GM06990 (cell line): ENCODE data around the gene MPPED1.

ENCODE experiments used
- DNase-seq: peaks from one replicate; pipeline ENCODE4 v3.0.0-alpha.2; 2011; ENCODE audit not compliant: insufficient read length; ENCODE audit errors: extremely low read depth
- H3K27me3 ChIP-seq: replicated peaks from 2 replicates; pipeline ENCODE4 v1.6.0; 2011; ENCODE audit warnings: low read length; ENCODE audit not compliant: control insufficient read depth, insufficient read depth
- H3K36me3 ChIP-seq: 2 replicates; pipeline ENCODE4 v1.5.1; 2011; ENCODE audit warnings: low read length; ENCODE audit not compliant: control insufficient read depth, insufficient read depth
- H3K4me3 ChIP-seq: replicated peaks from 2 replicates; pipeline ENCODE4 v1.5.1; 2011; ENCODE audit warnings: low read depth, mild to moderate bottlenecking, control low read depth, low read length
- TF ChIP-seq, protein P1 (sequence below): IDR thresholded peaks from 2 replicates; pipeline ENCODE4 v1.5.1; 2011; ENCODE audit warnings: low read length, control low read depth, mild to moderate bottlenecking, inconsistent platforms; ENCODE audit not compliant: insufficient read depth, poor library complexity, severe bottlenecking

Gene MPPED1

DNA sequence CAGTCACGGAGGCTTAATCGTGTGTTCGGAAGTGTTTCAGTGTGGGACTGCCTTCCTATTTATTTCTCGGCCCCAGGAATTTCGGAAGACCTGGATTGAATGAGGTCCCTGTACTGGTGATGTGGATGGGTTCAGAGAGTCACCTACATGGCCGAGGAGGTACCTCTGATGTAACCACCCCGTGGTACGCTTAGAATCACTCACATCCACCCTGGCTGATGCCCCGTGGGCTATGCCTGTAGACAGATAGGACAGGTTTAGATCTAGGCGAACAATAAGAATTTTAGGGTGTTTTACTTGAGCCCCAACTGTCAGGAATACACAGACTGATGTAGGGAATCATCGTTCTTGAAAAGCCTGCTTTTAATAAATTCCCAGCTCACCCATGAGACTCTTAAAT is 2.0 kb downstream of the MPPED1 start:
- no peak overlapping the region for H3K4me3 ChIP-seq
- H3K27me3 ChIP-seq, result no peaks in the 10 kb centered on the region; the same call in none of the 2 replicates
- TF ChIP-seq, protein P1, sequence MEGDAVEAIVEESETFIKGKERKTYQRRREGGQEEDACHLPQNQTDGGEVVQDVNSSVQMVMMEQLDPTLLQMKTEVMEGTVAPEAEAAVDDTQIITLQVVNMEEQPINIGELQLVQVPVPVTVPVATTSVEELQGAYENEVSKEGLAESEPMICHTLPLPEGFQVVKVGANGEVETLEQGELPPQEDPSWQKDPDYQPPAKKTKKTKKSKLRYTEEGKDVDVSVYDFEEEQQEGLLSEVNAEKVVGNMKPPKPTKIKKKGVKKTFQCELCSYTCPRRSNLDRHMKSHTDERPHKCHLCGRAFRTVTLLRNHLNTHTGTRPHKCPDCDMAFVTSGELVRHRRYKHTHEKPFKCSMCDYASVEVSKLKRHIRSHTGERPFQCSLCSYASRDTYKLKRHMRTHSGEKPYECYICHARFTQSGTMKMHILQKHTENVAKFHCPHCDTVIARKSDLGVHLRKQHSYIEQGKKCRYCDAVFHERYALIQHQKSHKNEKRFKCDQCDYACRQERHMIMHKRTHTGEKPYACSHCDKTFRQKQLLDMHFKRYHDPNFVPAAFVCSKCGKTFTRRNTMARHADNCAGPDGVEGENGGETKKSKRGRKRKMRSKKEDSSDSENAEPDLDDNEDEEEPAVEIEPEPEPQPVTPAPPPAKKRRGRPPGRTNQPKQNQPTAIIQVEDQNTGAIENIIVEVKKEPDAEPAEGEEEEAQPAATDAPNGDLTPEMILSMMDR, result no peak
- no peak for DNase-seq
- H3K36me3 ChIP-seq, result no peaks in the 10 kb centered on the region

DNA sequence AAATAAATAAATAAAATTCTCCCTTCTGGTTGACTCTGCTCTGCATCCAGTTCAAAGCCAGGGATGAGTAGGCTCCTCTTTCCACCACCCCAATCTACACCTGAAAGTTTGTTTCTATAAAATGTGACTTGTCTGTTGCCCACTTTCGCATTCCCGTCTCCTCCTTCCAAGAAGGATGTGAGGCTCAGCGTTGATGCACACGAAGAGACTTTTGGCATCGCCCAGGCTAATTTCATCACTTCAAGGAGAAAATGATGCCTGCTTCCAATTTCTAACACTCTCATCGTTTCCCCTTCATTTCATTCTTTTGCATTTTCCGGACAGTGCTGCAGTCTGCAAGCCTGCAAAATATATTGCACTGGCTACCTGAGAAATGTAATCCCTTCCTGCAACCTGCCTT is 3.9 kb downstream of the MPPED1 start:
- no peak for DNase-seq
- H3K36me3 ChIP-seq, result no peaks in the 10 kb centered on the region
- no peaks in the 10 kb centered on the region; the same call in none of the 2 replicates for H3K27me3 ChIP-seq
- TF ChIP-seq, protein P1, result no peak
- no peak overlapping the region for H3K4me3 ChIP-seq

- no peaks in the 10 kb centered on the region for H3K36me3 ChIP-seq
- H3K27me3 ChIP-seq, result no peaks in the 10 kb centered on the region; the same call in none of the 2 replicates
- TF ChIP-seq, protein P1, result no peak
- H3K4me3 ChIP-seq, result no peak overlapping the region
- DNase-seq, result no peak
These were observed 5.7 kb downstream of the MPPED1 start for GRCh38 chr22:43417555-43417954.

DNA sequence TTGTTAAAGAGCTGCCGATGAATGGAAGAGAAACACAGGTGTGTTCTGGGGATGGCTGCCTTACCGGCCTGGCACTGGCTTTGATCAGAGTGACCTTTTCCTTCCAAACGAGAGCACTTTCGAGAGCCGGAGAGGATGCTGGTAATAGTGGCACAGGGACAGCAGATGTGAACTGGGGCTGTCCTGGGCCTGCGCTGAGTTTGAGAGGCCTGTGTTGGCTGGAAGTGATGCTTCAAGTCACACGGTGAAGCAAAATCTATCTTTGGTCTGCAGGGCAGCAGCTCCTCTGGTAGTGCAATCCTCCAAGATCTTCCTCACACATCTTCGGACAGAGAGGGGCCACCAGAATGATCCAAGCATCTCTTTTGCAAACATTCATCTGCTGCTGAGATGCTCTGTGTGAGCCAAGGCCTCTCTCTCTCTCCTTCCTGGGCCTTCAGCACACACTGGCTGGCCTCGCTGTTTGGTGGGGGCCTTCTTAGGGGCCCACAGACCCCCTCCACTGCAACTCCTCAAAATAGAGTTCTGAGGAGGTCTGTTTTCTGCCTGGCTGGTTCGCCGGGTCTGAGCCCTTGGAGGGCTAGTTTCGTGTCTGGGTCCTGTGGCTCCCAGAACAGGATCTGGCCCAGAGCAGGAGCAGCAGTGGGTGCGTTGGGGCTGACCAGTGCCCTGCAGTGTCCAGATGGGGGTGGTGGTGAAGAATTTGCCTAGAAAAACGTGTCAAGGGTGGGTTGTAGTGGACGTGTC is 6.4 kb downstream of the MPPED1 start:
- TF ChIP-seq, protein P1, result no peak
- Histone ChIP-seq H3K27me3 (no peaks in the 10 kb centered on the region; the same call in none of the 2 replicates), H3K4me3 (no peak overlapping the region), H3K36me3 (no peaks in the 10 kb centered on the region)
- DNase-seq, result no peak

DNA sequence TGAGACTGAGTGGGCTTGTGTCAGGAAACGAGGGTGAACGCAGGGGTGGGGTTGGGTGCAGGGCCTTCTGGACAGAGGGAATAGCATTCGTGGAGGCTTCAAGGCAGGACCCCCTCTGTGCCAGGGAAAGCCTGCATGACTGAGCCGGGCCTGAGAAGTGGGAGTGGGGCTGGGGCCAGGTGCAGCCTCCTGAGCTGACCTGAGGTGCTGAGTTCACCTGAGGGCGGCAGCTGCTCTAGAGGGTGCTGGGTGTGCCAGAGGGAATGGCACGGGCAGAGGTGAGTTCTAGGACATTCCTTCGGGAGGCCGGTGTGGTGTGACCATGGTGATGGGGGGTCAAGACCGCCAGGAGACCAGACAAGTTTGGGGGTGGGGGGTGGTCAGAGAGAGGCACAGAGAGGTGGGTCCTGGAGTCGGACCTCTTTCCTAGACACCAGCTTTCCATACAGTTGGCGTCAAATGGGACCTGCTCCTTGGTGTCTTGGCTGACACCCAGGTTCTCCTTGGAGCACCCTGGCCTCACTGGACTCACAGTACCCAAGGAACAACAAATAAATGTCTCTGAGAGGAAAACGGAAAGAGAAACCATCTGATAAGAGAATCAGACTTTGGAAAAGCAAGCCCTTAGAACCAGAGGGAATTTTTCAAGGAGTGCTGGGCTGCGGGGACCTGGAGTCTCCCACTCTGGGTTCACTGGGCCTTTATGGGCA is 7.7 kb downstream of the MPPED1 start:
- TF ChIP-seq, protein P1, result no peak
- no peaks in the 10 kb centered on the region for H3K36me3 ChIP-seq
- H3K27me3 ChIP-seq, result no peaks in the 10 kb centered on the region; the same call in none of the 2 replicates
- DNase-seq, result no peak
- no peak overlapping the region for H3K4me3 ChIP-seq
